Peyer's patch (tissue), 4 donors: ENCODE measurements around the gene CAGE1.

Experiments
- CTCF ChIP-seq, 6 experiments: fragments of 450-650 bp in 4 of 6; fragments of 200-600 bp in 2 of 6; sonication (generic) in 1 of 6; IDR thresholded peaks; one replicate each; pipeline ENCODE4 v1.5.1; 2017 to 2019; ENCODE audit warnings: antibody characterized with exemption in 6 of 6, mild to moderate bottlenecking in 3 of 6, moderate library complexity in 1 of 6
- POLR2A ChIP-seq, 2 donors: fragments of 450-650 bp; IDR thresholded peaks; one replicate each; pipeline ENCODE4 v1.5.1; 2017; ENCODE audit warnings: antibody characterized with exemption in 2 of 2, mild to moderate bottlenecking in 2 of 2, moderate library complexity in 2 of 2

GRCh38 chr6:7313505-7314165 lies 75.9 kb downstream of the CAGE1 start:
- TF ChIP-seq CTCF (IDR thresholded peaks at IDR 0.05) (peak in 1 of 6 experiments; percentile 2), POLR2A (IDR thresholded peaks at IDR 0.05) (no peak)
